HG02840 (cell line): ENCODE results near the gene FURIN.
A peak's percentile ranks its signal among the peaks of the same experiment; 100 is the strongest.
"Not testable (repeated sequence)": the region's sequence is repeated elsewhere in the genome, so short reads cannot be mapped to it uniquely, and the experiment has no call there.

ENCODE experiments used
- ATAC-seq: cut with Tn5 transposase; IDR thresholded peaks from one replicate; pipeline ENCODE4 v1.9.1; 2021; ENCODE audit warnings: mild to moderate bottlenecking, moderate library complexity, moderate number of reproducible peaks; ENCODE audit not compliant: unreplicated experiment, low FRiP score

The FURIN gene

DNA sequence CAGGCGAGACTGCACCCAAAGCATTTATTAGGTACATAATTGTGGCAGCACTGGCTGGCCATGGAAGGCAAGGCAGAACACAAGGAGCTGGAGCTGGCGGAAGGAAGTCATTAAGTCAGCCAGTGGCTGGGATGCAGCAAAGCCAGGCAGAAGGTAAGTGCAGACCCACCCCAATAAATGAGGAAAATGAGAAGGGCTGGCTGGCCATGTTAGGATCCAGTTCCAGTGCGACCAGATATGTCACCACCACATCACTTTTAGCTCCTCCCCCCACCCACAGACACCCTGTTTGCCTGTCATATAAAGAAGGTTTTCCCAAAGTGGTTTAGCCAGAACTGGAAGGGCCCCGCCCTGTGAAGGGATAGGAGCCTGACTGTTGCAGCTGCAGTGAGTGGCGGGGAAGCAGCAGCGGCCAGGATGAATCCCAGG lies at the start of gene FURIN:
Gene FURIN, plus strand, starts transcription at position 328 of the 429 bp plus-strand sequence. CDS start 7,153 bp downstream, outside the sequence.
- no peak for ATAC-seq

DNA sequence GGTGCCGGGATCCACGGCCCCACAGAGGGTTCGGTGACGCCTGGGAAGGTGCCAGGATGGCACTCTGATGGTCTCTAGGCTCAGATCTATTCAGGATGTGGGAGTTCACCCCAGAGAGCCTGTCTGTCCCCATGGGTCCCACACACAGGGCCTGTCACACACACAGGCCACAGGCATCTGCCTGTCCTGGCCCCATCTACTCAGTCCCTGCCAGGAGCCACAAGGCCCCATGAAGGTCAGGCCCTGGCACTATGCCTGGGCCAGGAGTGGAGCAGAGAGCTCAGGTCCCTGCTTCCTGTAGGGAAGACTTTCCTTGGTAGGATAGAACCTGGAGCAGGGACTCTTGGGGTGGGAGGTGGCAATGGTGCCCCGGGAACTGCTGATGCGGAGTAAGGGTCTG lies 49.0 kb upstream of the FURIN start:
- no peak for ATAC-seq

DNA sequence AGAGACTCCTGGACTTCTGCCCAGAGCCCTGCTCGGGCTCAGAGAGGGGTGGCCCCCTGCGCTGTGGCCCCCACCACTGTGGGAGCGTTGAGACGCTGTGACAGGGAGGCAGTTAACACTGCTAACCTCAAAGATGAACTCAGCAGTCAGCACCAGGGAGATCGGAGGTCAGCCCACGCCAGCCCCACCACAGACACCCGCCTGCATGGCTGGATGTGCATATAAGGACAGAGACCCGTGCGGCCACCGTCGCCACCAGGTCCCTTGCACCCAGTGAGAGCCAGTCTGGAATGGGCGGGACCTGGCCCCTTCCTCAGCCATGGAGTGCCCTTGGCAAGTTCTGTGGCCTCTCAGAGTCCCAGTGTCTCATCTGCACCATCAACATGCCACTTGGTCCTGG lies 48.5 kb upstream of the FURIN start:
- no peak for ATAC-seq

DNA sequence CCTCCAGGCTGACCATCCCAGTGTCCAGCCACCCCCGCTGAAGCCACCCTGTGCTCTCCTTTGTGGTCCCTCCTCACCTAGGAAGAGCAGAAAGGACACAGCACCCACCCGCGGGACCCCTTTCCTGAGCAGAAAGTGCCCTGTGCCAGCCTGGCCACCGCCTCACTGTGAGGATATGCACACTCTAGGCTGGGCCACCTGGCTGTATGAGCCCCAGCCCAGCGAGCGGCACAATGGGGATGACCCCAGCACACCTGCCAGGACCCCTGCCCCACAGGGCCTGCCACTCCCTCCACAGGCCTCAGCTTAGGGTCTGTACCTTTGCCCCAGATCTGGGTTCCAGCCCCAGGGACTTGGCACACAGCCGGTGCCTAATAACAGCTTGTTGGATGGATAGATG lies 47.9 kb upstream of the FURIN start:
- ATAC-seq = no peak

DNA sequence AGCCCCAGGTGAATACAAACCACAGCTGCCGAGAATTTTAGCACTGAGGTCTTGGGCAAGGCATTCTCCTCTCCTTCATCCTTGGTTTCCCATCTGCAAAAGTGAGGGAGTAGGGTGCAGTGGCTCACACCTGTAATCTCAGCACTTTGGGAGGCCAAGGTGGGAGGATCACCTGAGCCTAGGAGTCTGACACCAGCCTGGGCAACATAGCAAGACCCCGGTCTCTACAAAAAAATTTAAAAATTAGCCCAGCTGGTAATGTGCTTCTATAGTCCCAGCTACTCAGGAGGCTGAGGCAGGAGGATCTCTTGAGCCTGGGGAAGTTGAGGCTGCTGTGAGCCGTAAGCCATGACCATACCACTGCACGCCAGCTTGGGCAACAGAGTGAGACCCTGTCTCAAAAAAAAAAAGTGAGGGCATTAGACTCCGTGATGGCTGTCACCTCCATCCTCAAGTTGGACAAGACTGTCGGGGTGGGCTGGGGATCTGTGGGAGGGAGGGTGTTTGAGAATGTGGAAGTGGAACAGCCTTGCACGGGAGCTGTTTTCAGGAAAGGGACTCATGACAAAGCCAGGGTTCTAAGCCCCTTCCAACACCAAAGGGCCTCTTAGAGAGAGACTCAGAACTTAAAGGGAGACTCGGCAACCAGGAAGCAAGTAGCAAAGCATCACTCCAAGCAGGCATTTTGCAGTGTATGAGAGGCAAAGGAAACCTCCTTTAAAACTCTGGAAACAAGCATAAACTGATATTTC lies 46.0 kb upstream of the FURIN start:
- ATAC-seq = no peak

DNA sequence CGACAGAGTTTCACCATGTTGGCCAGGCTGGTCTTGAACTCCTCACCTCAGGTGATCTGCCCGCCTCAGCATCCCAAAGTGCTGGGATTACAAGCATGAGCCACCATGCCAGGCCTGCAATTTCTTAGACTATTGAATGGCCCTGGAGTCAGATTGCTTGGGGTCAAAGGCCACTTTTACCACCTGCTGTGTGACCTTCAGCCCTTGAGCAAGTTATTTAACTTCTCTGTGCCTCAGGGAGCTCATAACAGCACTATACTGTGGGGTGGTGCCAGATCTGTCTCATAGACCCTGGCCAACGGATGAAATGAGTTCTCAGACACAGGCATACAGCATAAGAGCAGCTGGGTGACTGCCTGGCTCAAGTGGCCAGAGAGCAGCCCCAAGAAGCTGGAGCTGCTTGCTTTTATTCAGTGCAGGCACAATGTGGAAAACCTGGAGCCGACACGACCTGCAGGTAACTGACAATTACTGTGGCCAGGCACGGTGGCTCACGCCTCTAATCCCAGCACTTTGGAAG lies 44.9 kb upstream of the FURIN start:
- ATAC-seq = no peak

DNA sequence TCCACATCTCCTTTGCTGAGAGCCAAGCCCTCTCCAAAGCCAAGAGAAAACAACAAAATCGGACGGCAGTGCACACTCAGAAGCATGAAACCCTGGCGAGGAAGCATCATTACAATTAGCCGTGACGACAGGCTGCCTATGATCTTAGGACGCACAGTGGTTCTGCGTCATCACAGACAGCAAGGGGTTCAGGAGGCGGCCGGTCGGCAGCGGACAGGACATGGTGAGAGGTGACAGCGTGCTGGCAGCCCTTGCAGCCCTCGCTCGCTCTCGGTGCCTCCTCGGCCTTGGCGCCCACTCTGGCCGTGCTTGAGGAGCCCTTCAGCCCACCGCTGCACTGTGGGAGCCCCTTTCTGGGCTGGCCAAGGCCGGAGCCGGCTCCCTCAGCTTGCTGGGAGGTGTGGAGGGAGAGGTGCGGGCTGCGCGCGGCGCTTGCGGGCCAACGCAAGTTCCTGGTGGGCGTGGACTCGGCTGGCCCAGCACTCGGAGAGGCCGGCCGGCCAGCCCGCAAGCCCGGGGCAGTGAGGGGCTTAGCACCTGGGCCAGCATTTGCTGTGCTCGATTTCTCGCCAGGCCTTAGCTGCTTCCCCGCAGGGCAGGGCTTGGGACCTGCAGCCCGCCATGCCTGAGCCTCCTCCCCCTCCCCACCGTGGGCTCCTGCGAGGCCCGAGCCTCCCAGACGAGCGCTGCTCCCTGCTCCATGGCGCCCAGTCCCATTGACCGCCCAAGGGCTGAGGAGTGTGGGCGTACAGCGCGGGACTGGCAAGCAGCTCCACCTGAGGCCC lies 43.1 kb upstream of the FURIN start:
- ATAC-seq = not testable (repeated sequence)

DNA sequence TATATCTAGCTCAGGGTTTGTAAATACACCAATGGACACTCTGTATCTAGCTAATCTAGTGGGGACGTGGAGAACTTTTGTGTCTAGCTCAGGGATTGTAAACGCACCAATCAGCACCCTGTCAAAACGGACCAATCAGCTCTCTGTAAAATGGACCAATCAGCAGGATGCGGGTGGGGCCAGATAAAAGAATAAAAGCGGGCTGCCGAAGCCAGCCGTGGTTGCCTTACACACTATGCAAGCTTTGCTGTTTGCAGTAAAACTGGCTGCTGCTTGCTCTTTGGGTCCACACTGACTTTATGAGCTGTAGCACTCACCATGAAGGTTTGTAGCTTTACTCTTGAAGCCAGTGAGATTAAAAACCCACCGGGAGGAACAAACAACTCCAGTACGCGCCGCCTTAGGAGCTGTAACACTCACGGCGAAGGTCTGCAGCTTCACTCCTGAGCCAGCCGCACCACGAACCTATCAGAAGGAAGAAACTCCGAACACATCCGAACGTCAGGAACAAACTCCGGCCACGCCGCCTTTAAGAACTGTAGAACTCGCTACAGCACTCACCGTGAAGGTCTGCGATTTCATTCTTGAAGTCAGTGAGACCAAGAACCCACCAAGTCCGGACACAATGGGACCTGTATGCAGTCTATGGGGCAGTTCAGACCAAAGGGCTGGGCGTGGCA lies 42.0 kb upstream of the FURIN start:
- ATAC-seq = not testable (repeated sequence)

DNA sequence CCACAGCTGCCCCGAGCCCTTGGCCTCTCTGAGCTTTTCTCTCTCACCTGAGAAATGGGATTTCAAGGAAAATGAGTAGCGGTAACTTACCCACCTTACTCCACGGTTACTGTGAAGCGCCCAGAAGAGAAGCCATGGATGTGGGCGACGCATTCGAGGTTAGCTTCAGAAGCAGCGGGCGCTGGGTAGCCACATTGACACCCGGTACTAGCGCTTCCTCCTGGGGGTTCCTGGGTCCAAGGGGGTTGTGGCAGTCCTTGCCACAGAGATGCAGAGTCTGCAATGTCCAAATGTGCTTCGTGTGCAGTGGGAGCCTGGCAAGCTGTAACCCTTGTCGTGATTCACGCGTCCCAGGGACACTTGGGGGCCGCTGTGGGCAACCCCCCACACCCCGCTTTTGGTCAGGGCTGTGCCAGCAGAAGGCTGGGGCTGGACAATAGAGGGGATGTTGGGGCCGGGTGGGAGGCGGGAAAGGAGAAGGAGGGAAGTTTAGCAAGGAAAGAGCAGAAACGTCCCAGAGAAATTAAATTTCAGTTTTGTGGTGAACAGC lies 41.4 kb upstream of the FURIN start:
- no peak for ATAC-seq

DNA sequence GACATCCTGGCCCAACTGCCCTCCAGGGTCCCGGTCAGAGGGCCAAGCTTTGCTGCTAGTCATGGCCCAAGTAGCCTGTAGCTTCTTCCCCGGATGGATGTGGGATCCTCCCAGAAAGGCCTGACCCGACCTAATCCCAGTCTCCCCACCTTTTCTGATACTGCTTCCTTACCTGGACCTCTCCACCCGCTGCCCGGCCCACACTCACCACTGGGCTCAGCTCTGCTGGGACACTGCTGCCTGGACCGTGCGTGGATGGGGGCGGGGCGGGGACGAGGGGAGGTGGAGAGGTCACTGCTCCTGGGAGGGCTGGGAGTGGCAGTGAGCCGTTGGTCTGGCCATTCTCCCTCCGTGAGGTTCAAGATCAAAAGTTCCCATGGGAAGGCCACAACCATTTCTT lies 40.3 kb upstream of the FURIN start:
- no peak for ATAC-seq

DNA sequence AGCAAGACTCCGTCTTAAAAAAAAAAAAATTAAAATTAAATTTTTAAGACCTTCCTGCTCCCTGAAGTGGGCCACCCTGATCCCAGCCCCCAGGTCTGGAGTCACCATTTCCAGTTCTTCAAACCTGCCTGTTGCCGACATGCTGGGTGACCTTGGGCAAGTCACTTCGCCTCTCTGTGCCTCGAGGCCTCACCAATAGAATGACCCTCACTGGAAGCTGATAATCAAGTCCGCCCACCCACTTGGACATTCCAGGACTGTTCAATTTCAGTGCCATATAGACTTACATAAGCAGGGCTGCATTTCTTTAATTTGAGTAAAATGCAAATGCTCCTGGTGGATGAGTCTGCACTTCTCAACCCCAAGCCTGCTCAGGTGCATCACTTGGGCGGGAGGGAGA lies 39.3 kb upstream of the FURIN start:
- no peak for ATAC-seq

DNA sequence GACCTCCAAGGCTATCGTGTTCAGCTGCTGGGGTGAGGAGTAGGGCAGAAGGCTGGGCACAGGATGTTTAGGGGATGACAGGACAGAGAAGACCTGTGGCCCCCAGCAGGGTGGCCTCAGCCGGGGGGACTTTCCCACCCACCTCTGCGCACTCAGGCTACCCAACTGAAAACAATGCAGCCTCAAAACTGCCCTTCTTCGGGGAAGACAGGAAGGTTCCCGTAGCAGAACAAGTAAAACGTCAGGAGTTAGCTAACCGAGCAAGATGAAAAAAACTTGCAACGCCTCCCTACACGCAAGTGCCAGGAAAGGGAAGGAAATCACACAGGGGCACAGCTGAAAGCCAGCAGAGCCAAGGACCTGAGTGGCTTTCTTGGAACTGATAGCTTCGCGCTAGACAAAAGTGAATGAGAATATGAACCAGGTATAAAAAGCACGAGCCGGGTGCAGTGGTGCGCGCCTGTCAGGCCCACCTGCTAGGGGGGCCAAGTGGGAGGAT lies 38.4 kb upstream of the FURIN start:
- no peak for ATAC-seq

DNA sequence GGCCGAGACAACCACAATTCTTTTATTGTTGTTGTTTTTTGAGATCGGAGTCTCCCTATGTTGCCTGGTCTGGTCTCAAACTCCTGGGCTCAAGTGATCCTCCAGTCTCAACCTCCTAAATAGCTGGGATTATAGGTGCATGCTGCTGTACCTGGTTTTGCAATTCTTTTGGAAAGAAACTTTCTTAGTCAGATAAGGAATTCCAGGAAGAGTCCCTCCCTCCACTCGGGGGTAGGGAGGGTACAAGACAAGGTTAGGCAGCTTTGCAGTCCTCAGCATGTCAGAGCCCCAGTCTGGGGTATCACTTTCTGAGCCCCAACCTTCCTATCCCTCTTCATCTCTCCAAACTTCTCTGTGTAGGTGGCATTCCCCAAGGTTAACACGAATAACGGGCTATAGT lies 33.8 kb upstream of the FURIN start:
- no peak for ATAC-seq

DNA sequence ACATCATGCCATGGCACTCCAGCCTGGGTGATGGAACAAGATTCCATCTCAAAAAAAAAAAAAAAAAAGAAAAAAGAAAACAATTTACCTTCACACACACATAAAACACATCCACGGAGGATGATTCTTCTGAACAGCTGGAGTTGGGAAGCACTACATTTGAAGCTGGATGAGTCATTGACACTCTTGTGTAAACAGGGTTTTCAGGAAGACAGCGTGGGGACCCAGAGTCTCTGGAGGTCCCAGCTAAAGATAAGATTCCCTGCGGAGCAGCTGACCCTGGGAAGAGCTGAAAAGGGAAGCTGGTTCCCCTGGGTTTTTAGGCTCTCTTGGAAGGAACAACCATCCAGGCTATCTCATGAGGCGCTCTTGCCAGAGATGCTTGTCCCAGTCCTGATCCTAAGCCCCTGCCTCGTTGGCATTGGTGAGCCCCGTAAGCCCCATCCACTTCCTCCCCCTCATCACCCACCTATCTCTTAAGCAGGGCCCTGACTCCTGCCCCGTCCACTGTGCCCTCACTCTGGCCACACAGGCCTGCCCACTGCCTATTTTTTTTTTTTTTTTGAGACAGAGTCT lies 32.0 kb upstream of the FURIN start:
- ATAC-seq = no peak

DNA sequence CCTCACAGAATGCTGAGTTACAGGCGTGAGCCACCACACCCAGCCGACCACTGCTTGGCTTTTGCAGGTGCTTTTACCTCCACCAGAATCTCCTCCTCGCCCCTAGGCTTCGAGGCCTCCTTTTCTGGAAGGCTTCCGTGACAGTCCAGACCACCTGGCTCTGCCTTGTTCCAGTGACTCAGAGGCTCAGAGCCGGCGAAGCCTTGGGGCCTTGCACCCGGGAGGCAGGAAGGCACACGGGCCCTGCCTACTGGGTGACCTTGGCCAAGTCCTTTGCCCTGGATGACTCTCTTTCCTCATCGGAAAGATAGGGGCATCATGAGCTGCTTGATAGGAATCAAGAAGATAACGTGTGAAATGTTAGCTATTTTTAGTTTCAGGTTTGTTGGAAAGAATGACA lies 31.3 kb upstream of the FURIN start:
- no peak for ATAC-seq

DNA sequence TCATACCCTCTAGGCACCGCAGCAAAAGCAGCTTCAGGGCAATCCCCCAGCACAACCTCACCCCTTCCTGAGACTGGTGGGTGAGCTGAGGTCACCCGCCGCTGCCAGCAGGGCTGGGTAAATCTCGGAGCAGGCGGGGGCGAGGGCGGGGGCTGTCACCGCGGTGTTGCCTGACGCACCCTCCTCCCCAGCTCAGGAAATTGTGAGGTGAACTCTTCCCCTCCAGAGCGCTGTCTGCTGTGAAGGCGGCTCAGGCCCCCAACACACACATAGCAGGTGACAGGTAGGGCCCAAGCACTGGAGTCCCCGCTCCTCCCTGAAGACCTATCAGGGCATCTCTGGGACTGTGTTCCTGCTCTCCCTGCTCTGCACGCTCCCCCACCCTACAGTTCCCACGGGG lies 30.2 kb upstream of the FURIN start:
- no peak for ATAC-seq

DNA sequence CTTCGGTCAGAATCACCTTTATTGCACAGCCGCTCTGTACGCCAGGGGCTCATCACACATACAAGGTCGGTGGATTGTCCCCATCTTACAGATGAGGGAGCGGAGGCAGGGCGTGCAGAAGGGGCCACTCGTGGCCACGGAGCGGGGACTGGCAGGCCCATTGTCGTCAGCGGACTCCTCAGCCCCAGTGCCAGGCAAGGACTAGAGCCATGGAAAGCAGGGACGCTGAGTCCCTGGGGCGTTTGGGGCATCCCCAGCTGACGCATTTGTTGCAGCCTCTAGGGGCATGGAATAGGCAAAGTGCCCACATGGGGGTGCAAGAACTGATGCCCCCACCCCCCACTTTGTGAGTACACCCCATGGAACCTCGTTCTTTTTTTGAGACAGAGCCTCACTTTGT lies 29.8 kb upstream of the FURIN start:
- no peak for ATAC-seq

DNA sequence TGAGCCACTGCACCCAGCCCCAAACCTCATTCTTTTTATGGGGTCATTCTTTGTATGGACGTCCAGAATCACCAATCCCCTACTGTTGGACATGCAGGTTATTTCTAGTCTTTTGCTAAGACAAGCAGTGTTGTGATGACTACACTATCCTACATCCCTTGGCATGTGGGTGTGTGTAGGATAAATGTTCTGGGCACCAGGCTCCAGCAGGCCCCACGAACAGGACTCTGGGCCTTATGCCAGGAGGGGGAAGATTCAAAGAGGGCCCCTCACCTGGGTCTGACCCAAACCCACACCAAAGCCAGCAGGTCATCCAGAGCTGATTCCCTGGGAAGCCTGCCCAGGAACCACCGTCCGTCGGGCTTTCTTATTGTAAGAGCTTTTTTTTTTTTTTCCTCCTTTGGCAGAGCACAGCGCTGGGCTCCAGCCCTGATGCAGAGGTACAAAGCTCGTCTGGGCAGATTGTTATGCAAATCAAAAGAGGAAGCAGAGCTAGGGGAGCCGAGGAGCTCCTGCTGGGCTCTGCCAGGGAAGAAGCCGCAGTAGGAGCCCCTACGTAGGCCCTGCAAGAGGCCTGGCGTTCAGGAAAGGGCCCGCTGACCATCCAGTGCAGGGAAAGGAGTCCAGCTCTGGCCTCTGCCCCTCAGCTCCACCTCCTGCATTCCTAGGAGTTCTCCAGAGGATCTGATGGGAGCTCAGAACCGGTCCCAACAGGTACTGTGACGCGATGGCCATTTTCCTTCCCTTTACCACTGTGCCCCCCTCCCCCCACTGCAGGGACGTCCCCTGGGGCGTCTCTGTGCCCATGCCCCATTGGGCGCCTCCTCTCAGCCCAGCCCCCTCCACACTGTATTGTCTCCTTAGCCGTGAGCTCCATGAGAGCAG lies 29.0 kb upstream of the FURIN start:
- peak; percentile 67 for ATAC-seq

DNA sequence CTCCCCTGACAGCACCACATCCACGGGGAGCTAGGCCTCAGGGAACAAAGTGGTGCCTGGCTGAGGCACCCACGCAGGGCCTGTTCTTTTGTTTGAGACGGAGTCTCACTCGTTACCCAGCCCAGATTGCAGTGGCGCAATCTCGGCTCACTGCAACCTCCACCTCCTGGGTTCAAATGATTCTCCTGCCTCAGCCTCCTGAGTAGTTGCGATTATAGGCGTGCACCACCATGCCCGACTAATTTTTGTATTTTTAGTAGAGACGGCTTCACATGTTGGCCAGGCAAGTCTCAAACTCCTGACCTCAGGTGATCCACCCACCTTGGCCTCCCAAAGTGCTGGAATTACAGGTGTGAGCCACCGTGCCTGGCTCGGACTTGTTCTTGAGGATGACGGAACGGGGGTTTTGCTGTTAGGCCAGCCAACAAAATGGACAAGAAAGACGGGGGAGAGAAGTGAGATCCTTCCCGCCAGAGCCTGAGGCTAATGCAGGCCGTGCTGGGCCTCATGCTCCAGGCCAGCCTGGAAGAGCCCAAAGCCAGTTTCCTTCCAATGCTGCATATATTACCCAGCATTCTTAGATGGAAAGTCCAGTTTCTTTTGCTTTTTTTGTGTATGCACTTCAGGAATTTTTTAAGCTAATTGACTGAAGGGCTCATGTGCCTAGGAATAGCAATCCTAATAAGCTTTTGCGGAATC lies 28.1 kb upstream of the FURIN start:
- no peak for ATAC-seq
